Measurements from ENCODE around the gene THEM5.
"Not testable (repeated sequence)": the region's sequence is repeated elsewhere in the genome, so short reads cannot be mapped to it uniquely, and the experiment has no call there.

THEM5 gene

GRCh38 chr1:151853411-151853943, at the start of gene THEM5:
Gene THEM5 (minus strand): TSS chr1:151853712. CDS start chr1:151853565, 147 bp downstream.
- no peak for DNase-seq

- no peak for DNase-seq
Measured at GRCh38 chr1:151902858-151903257, 49.3 kb upstream of the THEM5 start.

- not testable (repeated sequence) for DNase-seq
Measured at GRCh38 chr1:151900804-151901203, 47.3 kb upstream of the THEM5 start.

- no peak for DNase-seq
Measured at GRCh38 chr1:151898519-151898991, 45.0 kb upstream of the THEM5 start.

GRCh38 chr1:151897991-151898431, 44.5 kb upstream of the THEM5 start:
- no peak for DNase-seq

- no peak for DNase-seq
Measured at GRCh38 chr1:151893176-151893924, 39.8 kb upstream of the THEM5 start.

GRCh38 chr1:151892190-151892589, 38.7 kb upstream of the THEM5 start:
- no peak for DNase-seq

GRCh38 chr1:151891512-151891911, 38.0 kb upstream of the THEM5 start:
- DNase-seq, result no peak

- no peak for DNase-seq
Measured at GRCh38 chr1:151888972-151889570, 35.6 kb upstream of the THEM5 start.

GRCh38 chr1:151887028-151887427, 33.5 kb upstream of the THEM5 start:
- no peak for DNase-seq

GRCh38 chr1:151885479-151885878, 32.0 kb upstream of the THEM5 start:
- no peak for DNase-seq

- DNase-seq, result not testable (repeated sequence)
Measured at GRCh38 chr1:151884879-151885278, 31.4 kb upstream of the THEM5 start.

- DNase-seq, result not testable (repeated sequence)
Measured at GRCh38 chr1:151884445-151884844, 30.9 kb upstream of the THEM5 start.

GRCh38 chr1:151883898-151884297, 30.4 kb upstream of the THEM5 start:
- DNase-seq, result not testable (repeated sequence)

GRCh38 chr1:151882918-151883317, 29.4 kb upstream of the THEM5 start:
- not testable (repeated sequence) for DNase-seq

- DNase-seq, result no peak
Measured at GRCh38 chr1:151882466-151882865, 29.0 kb upstream of the THEM5 start.

GRCh38 chr1:151881479-151881878, 28.0 kb upstream of the THEM5 start:
- peak in 1 of 14 donors; percentile 13 for DNase-seq

GRCh38 chr1:151875419-151876097, 22.0 kb upstream of the THEM5 start:
- no peak for DNase-seq

GRCh38 chr1:151872776-151873175, 19.3 kb upstream of the THEM5 start:
- DNase-seq, result not testable (repeated sequence)

- DNase-seq, result no peak
Measured at GRCh38 chr1:151871284-151872030, 17.9 kb upstream of the THEM5 start.

- DNase-seq, result no peak
Measured at GRCh38 chr1:151868486-151868885, 15.0 kb upstream of the THEM5 start.

GRCh38 chr1:151867765-151868411, 14.4 kb upstream of the THEM5 start:
- DNase-seq, result no peak

Data from C1 segment of cervical spinal cord (tissue), 14 donors.